Inferior parietal cortex (tissue), 1 donor: ENCODE results near the gene NCBP2L.
A peak's percentile ranks its signal among the peaks of the same experiment; 100 is the strongest.

Experiments used
- DNase-seq: peaks from one replicate; pipeline ENCODE4 v3.0.0-alpha.2; 2016; ENCODE audit errors: extremely low spot score

Gene NCBP2L

GRCh38 chrX:107777536-107777832 lies at the start of gene NCBP2L:
Gene NCBP2L, plus strand, starts transcription at chrX:107777733. Its CDS starts 16,488 bp downstream, at chrX:107794221.
- DNase-seq = no peak

GRCh38 chrX:107728371-107729099 lies 49.0 kb upstream of the NCBP2L start:
- no peak for DNase-seq

- no peak for DNase-seq
These were observed 47.8 kb upstream of the NCBP2L start for GRCh38 chrX:107729558-107730297.

- DNase-seq = no peak
These were observed 47.3 kb upstream of the NCBP2L start for GRCh38 chrX:107730298-107730655.

- DNase-seq = no peak
These were observed 46.4 kb upstream of the NCBP2L start for GRCh38 chrX:107730991-107731766.

GRCh38 chrX:107731831-107732502 lies 45.6 kb upstream of the NCBP2L start:
- peak; percentile 39 for DNase-seq

GRCh38 chrX:107733686-107734085 lies 43.8 kb upstream of the NCBP2L start:
- DNase-seq = no peak

- DNase-seq = no peak
These were observed 42.9 kb upstream of the NCBP2L start for GRCh38 chrX:107734646-107735045.

GRCh38 chrX:107736781-107737531 lies 40.6 kb upstream of the NCBP2L start:
- DNase-seq = no peak

GRCh38 chrX:107738272-107738671 lies 39.3 kb upstream of the NCBP2L start:
- DNase-seq = no peak

- peak; percentile 45 for DNase-seq
These were observed 38.8 kb upstream of the NCBP2L start for GRCh38 chrX:107738768-107739167.

- DNase-seq = no peak
These were observed 38.0 kb upstream of the NCBP2L start for GRCh38 chrX:107739541-107739940.

GRCh38 chrX:107741404-107741790 lies 36.1 kb upstream of the NCBP2L start:
- DNase-seq = peak; percentile 47

GRCh38 chrX:107742700-107743191 lies 34.8 kb upstream of the NCBP2L start:
- DNase-seq = no peak

- DNase-seq = no peak
These were observed 33.5 kb upstream of the NCBP2L start for GRCh38 chrX:107743995-107744394.

GRCh38 chrX:107744868-107745267 lies 32.7 kb upstream of the NCBP2L start:
- DNase-seq = no peak

- peak; percentile 25 for DNase-seq
These were observed 29.9 kb upstream of the NCBP2L start for GRCh38 chrX:107747596-107748161.

GRCh38 chrX:107748506-107748905 lies 29.0 kb upstream of the NCBP2L start:
- DNase-seq = no peak

GRCh38 chrX:107750263-107750662 lies 27.3 kb upstream of the NCBP2L start:
- no peak for DNase-seq

GRCh38 chrX:107750861-107751445 lies 26.6 kb upstream of the NCBP2L start:
- DNase-seq = no peak

GRCh38 chrX:107752043-107752442 lies 25.5 kb upstream of the NCBP2L start:
- DNase-seq = no peak
